ENCODE results near the gene GNA15.
A peak's percentile ranks its signal among the peaks of the same experiment; 100 is the strongest.
"Not testable (repeated sequence)": the region's sequence is repeated elsewhere in the genome, so short reads cannot be mapped to it uniquely, and the experiment has no call there.

Gene GNA15, protein sequence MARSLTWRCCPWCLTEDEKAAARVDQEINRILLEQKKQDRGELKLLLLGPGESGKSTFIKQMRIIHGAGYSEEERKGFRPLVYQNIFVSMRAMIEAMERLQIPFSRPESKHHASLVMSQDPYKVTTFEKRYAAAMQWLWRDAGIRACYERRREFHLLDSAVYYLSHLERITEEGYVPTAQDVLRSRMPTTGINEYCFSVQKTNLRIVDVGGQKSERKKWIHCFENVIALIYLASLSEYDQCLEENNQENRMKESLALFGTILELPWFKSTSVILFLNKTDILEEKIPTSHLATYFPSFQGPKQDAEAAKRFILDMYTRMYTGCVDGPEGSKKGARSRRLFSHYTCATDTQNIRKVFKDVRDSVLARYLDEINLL

DNA sequence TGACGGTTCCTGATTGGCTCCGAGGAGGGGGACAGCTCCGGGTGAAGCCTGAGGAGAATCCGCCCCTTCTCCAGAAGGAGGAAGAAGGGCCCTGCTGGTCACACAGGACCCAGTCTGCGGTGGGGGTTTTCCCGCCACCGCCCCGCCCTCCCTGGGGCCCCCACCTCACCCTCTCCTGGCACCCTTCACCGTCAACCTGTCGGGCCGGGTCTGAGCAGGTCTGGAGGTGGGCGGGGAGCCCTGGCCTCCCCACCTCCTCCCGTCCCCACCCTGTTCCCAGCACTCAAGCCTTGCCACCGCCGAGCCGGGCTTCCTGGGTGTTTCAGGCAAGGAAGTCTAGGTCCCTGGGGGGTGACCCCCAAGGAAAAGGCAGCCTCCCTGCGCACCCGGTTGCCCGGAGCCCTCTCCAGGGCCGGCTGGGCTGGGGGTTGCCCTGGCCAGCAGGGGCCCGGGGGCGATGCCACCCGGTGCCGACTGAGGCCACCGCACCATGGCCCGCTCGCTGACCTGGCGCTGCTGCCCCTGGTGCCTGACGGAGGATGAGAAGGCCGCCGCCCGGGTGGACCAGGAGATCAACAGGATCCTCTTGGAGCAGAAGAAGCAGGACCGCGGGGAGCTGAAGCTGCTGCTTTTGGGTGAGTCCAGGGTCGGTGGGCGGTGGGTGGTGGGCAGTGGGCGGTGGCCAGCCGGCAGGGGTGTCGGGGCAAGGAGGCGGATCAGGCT is at the start of gene GNA15:
Gene GNA15 (plus strand): TSS at position 73 of the 723 bp plus-strand sequence. CDS start 418 bp downstream, at position 491.
- Mint-ChIP-seq H3K4me3 (peak within 1 kb of the TSS; percentile 96), H3K27me3 (ENCODE audit: low read depth) (no peaks in the 10 kb centered on the region), H3K27ac (peak within 1 kb of the TSS; percentile 78), H3K4me1 (ENCODE audit: low read depth) (peaks cover 43% of the 10 kb centered on the region), H3K36me3 (ENCODE audit: low read depth) (peaks cover 25% of the 10 kb centered on the region), H3K9me3 (no peaks in the 10 kb centered on the region)
- peak; percentile 61 for DNase-seq (ENCODE audit: low spot score)

DNA sequence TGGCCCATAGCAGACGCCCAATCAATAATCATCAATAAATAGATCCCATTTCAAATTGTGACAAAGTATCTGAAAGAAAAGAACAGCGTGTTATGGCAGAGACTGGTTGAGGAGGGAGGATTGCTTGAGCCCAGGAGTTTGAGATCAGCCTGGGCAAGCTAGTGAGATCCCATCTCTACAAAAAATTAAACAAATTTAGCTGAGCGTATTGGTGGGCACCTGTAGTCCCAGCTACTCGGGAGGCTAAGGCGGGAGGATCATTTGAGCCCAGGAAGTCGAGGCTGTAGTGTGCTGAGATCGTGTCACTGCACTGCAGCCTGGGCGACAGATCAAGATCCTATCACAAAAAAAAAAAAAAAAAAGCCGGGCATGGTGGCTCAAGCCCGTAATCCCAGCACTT is 48.1 kb upstream of the GNA15 start:
- Mint-ChIP-seq H3K27ac (no peak overlapping the region), H3K36me3 (ENCODE audit: low read depth) (no peaks in the 10 kb centered on the region), H3K4me1 (ENCODE audit: low read depth) (no peaks in the 10 kb centered on the region), H3K4me3 (no peak overlapping the region), H3K27me3 (ENCODE audit: low read depth) (peaks cover 8% of the 10 kb centered on the region), H3K9me3 (no peaks in the 10 kb centered on the region)
- no peak for DNase-seq (ENCODE audit: low spot score)

DNA sequence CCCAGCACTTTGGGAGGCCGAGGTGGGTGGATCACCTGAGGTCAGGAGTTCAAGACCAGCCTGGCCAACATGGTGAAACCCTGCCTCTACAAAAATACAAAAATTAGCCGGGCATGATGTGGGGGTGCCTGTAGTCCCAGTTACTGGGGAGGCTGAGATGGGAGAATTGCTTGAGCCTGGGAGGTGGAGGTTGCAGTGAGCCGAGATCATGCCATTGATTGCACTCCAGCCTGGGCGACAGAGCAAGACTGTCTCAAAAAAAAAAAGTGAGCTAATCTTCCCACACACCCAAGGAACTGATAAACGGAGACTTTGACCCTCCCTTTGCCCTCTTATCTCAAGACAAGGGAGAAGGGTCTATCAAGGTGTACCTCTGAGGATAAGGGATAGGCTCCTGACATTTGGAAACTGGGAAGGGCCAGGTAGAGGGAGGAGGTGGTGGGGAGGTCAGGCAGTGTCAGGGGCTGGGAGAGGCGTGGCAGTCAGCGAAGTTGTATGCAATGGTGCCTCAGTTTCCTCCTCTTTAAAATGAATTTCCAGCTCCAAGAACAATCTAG is 46.5 kb upstream of the GNA15 start:
- not testable (repeated sequence) for H3K27me3 Mint-ChIP-seq (ENCODE audit: low read depth); H3K9me3 Mint-ChIP-seq; H3K4me1 Mint-ChIP-seq (ENCODE audit: low read depth); H3K4me3 Mint-ChIP-seq; H3K27ac Mint-ChIP-seq; H3K36me3 Mint-ChIP-seq (ENCODE audit: low read depth); DNase-seq (ENCODE audit: low spot score)

DNA sequence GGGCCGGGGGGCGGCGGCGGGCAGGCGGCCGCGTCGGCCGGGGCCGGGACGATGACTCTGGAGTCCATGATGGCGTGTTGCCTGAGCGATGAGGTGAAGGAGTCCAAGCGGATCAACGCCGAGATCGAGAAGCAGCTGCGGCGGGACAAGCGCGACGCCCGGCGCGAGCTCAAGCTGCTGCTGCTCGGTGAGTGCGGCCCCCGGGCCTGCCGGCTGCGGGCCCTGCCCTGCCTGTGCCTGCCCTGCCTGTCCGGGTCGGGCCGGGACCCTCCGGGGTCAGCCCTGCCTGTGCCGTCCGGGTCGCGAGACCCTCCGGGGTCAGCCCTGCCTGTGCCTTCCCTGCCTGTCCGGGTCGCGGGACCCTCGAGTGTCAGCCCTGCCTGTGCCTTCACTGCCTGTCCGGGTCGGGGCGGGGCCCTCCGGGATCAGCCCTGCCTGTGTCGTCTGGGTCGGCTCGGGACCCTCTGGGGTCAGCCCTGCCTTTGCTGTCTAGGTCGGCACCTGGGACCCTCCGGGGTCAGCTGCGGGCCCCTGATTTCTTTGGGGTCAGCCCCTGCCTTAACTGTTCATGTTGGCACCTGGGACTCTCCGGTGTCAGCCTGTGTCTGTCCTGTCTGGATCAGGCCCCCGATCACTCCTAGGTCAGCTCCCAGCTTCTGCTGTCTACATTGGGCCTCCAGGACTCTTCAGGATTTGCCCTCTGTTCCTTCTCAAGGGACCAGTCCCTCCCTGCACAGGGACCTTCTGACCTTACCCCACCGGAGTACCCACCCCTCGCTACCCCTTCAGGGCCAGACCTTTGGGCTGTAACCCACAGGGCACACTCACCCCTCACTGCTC is 41.0 kb upstream of the GNA15 start:
- Mint-ChIP-seq H3K27ac (no peak overlapping the region), H3K4me1 (ENCODE audit: low read depth) (peaks cover 17% of the 10 kb centered on the region), H3K9me3 (no peaks in the 10 kb centered on the region), H3K27me3 (ENCODE audit: low read depth) (peaks cover 30% of the 10 kb centered on the region), H3K4me3 (peak overlapping the region; percentile 69), H3K36me3 (ENCODE audit: low read depth) (no peaks in the 10 kb centered on the region)
- DNase-seq (ENCODE audit: low spot score) = no peak

DNA sequence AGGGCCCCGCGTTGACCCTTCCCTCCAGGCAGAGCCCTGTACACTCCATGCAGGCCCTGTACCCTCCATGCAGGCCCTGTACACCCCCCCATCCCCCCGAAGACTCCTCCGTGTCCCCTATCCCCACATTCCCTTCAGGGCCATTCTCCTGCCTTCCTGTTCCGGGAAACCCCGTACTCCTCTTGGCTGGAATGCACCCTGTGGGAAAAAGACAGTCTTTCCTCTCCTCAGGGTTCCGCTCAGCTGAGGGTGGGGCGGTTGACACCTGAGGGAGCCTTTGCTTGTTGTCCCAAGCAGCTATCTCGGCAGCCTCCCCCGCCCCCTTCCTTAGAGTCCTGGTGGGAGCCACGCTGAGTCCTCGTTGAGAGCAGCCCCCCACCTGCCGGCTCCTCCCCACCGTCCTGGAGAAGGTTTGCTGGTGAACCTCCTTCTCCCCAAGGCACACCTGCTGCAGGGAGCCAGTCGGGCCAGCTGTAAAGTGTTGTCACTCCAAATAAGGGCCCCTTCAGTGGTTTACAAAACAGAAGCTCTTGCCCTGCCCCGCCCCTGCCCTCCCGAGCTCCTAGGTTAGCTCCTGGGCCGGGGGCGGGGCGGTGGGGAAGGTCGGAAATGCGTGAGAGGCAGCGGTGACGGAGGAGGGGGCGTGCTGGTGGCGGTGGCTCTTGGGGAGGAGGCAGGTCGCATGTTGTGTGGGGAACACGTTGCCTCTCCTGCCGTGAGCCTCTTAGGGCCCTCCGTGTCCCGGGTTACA is 40.2 kb upstream of the GNA15 start:
- H3K27ac Mint-ChIP-seq = no peak overlapping the region
- H3K27me3 Mint-ChIP-seq (ENCODE audit: low read depth) = peaks cover 32% of the 10 kb centered on the region
- DNase-seq (ENCODE audit: low spot score) = peak; percentile 33
- no peaks in the 10 kb centered on the region for H3K36me3 Mint-ChIP-seq (ENCODE audit: low read depth)
- H3K4me3 Mint-ChIP-seq = peak overlapping the region; percentile 69
- H3K4me1 Mint-ChIP-seq (ENCODE audit: low read depth) = peaks cover 17% of the 10 kb centered on the region
- H3K9me3 Mint-ChIP-seq = no peaks in the 10 kb centered on the region

DNA sequence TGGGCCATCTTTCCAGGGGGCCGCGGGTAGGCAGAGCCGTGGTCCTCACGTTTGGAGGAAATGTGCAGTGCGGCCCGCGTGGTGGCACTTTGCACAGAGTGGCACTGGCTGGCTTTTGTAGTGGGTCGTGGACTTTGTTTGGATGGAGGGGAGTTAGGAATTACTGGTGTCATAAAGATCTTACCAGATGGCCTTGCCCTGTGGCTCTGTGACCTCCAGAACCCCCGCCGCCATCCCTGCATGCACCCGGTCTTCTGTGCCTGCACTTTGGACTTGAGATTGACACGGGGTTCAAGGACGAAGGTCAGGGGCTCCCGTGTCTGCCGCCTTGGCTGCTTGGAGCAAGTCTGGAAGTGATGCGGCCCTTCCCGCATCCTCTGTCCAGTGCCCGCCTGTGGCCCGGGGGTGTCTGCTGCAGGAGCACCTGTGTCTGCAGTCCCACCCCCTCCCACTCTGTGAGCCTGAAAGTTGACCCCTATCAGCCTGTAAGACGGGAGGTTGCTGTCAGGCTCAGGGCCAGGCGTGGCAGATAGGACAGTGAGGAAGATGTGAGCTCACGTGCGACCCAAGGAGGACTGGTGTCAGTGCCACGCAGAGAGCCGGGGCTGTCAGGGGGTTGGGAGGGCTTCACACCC is 39.4 kb upstream of the GNA15 start:
- H3K4me1 Mint-ChIP-seq (ENCODE audit: low read depth) = peaks cover 17% of the 10 kb centered on the region
- no peak for DNase-seq (ENCODE audit: low spot score)
- no peaks in the 10 kb centered on the region for H3K36me3 Mint-ChIP-seq (ENCODE audit: low read depth)
- peaks cover 32% of the 10 kb centered on the region for H3K27me3 Mint-ChIP-seq (ENCODE audit: low read depth)
- H3K9me3 Mint-ChIP-seq = no peaks in the 10 kb centered on the region
- no peak overlapping the region for H3K27ac Mint-ChIP-seq
- peak overlapping the region; percentile 69 for H3K4me3 Mint-ChIP-seq

DNA sequence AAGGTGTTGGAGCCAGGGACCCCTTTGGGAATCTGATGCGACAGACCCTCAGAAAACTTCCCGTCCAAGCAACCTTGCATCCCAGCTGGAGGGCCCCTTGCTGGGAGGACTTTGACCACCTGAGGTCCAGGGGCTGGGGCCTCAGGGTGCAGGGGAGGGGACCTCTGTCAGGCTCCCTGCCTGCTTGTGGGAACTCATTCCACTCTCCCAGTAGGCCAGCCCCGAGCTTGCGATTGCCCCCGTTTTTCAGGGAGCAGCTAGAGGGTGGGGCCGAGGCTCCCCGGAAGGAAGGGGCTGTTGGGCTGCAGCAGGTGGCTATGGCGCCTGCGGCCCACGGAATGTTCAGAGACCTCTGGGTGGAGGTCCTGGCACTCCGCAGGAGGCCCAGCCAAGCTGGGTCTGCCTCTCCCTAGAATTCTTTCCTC is 38.9 kb upstream of the GNA15 start:
- no peak overlapping the region for H3K27ac Mint-ChIP-seq
- DNase-seq (ENCODE audit: low spot score) = no peak
- no peaks in the 10 kb centered on the region for H3K36me3 Mint-ChIP-seq (ENCODE audit: low read depth)
- H3K4me1 Mint-ChIP-seq (ENCODE audit: low read depth) = peaks cover 17% of the 10 kb centered on the region
- H3K4me3 Mint-ChIP-seq = no peak overlapping the region
- H3K27me3 Mint-ChIP-seq (ENCODE audit: low read depth) = peaks cover 32% of the 10 kb centered on the region
- no peaks in the 10 kb centered on the region for H3K9me3 Mint-ChIP-seq

DNA sequence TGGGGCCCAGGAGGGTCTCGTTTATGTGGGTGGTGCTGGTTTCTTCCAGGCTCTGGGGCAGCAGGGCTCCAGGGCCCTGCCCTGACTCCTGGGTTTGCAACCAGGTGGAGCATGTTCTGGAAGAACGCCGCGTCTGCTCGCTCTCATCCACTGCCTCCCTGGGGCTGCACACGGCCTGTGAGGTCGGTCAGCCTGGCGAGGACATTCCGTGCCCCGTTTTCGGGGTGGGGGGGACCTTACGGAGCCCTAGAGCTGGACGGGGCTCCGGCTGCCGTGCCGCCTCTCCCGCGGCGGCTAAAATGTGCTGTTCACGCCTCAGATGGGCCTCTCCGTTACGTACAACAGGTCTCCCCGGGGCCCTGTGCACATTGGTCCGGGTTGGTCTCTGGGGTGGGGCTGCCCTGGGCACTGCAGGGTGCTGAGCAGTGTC is 38.4 kb upstream of the GNA15 start:
- no peaks in the 10 kb centered on the region for H3K36me3 Mint-ChIP-seq (ENCODE audit: low read depth)
- H3K4me3 Mint-ChIP-seq = no peak overlapping the region
- H3K27ac Mint-ChIP-seq = no peak overlapping the region
- H3K4me1 Mint-ChIP-seq (ENCODE audit: low read depth) = peaks cover 17% of the 10 kb centered on the region
- peaks cover 29% of the 10 kb centered on the region for H3K27me3 Mint-ChIP-seq (ENCODE audit: low read depth)
- no peaks in the 10 kb centered on the region for H3K9me3 Mint-ChIP-seq
- no peak for DNase-seq (ENCODE audit: low spot score)

DNA sequence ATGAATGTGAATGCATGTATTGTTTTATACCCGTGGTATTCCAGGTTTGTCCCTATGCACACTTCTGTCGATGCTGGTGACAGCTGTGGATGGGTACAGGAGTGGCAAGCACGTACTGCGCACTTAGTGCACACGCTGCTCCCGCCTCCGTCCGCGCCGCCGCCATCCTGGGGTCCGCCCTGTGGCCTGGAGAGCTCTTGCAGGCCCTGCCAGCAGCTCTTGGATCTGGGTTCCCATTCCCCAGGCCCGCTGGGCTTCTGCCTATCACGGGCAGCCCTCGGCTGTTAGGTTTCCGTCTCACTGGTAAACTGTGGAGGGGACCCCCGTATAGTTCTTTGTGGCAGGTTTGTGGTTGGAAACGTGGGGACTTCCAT is 37.7 kb upstream of the GNA15 start:
- DNase-seq (ENCODE audit: low spot score) = no peak
- no peaks in the 10 kb centered on the region for H3K9me3 Mint-ChIP-seq
- no peak overlapping the region for H3K27ac Mint-ChIP-seq
- H3K4me1 Mint-ChIP-seq (ENCODE audit: low read depth) = peaks cover 17% of the 10 kb centered on the region
- H3K4me3 Mint-ChIP-seq = no peak overlapping the region
- H3K27me3 Mint-ChIP-seq (ENCODE audit: low read depth) = peaks cover 25% of the 10 kb centered on the region
- no peaks in the 10 kb centered on the region for H3K36me3 Mint-ChIP-seq (ENCODE audit: low read depth)

DNA sequence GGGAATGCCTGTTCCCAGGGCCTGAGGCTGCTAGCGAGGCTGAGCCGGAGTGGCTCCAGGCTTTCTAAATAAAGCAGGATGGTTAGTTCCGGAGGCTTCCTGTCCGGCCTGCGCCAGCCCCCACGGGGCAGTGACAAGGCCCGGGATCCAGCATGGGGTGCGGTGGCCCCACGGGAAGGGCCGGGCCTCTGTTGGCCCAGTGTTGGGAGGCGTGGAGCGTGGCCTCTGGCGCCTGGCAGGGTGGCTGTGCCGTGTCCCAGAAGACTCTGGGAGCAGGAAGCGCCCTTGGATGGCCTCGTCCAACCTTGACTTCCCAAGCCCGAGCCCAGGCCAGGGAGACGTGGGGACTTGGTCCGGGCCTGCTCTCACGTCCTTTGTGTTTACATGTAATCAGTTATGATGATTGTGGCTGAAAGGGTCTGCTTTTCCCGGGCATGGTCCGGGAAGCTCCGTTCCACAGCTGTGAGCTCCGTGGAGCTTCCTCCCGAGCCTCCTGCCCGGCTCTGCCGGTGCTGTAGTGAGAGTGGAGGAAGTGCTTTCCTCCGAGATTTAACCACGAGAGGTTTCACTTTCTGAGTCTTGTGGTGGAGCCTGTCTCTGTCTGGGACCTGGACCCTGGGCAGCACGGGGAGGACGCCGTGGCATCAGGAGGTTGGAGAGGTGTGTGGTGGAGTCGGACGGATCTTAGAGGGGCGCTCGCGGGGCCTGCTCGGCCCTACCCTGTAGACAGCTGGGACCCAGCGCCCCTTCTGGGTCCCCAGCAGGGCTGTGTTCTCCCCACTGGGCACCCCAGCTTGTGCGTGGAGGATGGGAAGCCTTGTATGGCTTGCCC is 37.1 kb upstream of the GNA15 start:
- H3K27ac Mint-ChIP-seq = no peak overlapping the region
- no peak overlapping the region for H3K4me3 Mint-ChIP-seq
- no peak for DNase-seq (ENCODE audit: low spot score)
- H3K9me3 Mint-ChIP-seq = no peaks in the 10 kb centered on the region
- H3K36me3 Mint-ChIP-seq (ENCODE audit: low read depth) = no peaks in the 10 kb centered on the region
- peaks cover 19% of the 10 kb centered on the region for H3K4me1 Mint-ChIP-seq (ENCODE audit: low read depth)
- peaks cover 25% of the 10 kb centered on the region for H3K27me3 Mint-ChIP-seq (ENCODE audit: low read depth)

DNA sequence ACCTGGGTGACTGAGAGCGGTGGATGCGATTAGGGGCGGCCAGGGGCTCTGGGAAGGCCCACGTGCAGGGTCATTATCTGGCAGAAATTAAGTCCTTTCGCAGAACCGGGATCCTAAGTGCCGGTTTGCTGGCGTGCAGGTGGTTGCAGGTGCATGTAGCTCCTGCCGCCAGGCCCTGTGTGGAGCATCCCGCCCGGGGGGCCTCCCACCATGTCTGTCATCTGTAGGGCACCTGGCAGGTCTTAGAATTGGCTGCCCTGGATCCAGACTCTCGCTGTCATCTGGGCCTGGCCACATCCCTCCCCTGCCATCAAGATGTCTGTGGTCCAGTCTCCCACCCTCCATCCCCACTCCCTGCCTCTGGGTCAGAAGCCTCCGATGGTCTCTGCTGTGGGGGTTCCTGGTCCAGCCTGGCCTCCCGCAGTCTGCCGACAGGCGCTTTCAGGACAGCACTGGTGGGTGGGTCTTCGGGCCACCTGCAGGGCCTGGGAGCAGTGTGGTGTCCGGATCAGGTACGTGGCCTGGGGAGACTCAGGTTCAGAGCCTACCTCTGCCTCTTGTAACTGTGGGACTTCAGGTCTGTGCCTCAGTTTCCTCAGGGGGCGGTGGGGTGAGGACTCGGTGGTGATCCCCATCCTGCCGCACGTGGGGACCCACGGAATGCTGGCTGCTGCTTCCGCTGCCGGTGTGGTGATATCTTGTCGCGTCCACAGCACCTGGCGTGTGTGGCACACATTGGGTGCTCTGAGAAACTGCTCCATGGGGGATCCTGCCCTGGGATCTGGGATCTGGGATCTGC is 36.3 kb upstream of the GNA15 start:
- peaks cover 23% of the 10 kb centered on the region for H3K4me1 Mint-ChIP-seq (ENCODE audit: low read depth)
- no peaks in the 10 kb centered on the region for H3K36me3 Mint-ChIP-seq (ENCODE audit: low read depth)
- H3K27me3 Mint-ChIP-seq (ENCODE audit: low read depth) = peaks cover 25% of the 10 kb centered on the region
- no peak overlapping the region for H3K27ac Mint-ChIP-seq
- H3K4me3 Mint-ChIP-seq = no peak overlapping the region
- no peak for DNase-seq (ENCODE audit: low spot score)
- no peaks in the 10 kb centered on the region for H3K9me3 Mint-ChIP-seq

DNA sequence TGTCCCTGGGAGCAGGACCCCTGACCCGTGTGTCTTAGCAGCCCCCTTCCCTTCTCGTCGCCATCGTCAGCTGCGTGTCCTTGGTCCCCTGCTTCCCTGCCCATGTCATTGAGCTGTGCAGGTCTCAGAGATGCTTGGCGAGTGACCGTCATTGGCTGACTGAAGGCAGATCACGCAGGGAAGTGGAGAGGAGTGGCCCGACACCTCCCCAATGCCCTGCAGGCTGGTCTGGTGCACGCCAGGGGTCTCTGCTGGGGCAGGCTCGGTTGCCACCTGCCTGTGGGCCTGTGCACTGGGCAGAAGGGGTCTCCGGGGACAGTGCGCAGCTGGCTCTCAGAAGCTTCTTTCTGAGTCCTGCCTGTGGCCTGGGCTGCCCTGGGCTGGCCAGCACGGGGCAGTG is 35.5 kb upstream of the GNA15 start:
- no peak for DNase-seq (ENCODE audit: low spot score)
- no peak overlapping the region for H3K27ac Mint-ChIP-seq
- H3K4me1 Mint-ChIP-seq (ENCODE audit: low read depth) = peaks cover 19% of the 10 kb centered on the region
- H3K36me3 Mint-ChIP-seq (ENCODE audit: low read depth) = no peaks in the 10 kb centered on the region
- no peak overlapping the region for H3K4me3 Mint-ChIP-seq
- peaks cover 21% of the 10 kb centered on the region for H3K27me3 Mint-ChIP-seq (ENCODE audit: low read depth)
- no peaks in the 10 kb centered on the region for H3K9me3 Mint-ChIP-seq

Data from T-helper 2 cell treated with Interferon-gamma antibody and Interleukin-4, amounts not matched to agents 5 μg/mL and 100 μg/mL, for 36 hours (primary cell).